ENCODE data around the gene RAB5B.

- TF ChIP-seq CTCF (IDR thresholded peaks at IDR 0.05): no peak
- no peak for TF ChIP-seq POLR2A (IDR thresholded peaks at IDR 0.05; ENCODE audit: low read depth)
- TF ChIP-seq POLR2AphosphoS5 (IDR thresholded peaks at IDR 0.05): no peak
- TF ChIP-seq EP300 (IDR thresholded peaks at IDR 0.05): no peak
These were observed 35.9 kb upstream of the RAB5B start for GRCh38 chr12:55937981-55938380.

All from esophagus muscularis mucosa (tissue), 4 donors.